ENCODE data around the gene MXD1. TPM values are rescaled to one million over a fixed set of nuclear protein-coding genes. Genes with fewer than 3 reads are reported as not detected.

The MXD1 gene
- total and polyA plus RNA-seq, 9 of the 15 experiments (the other 6 are each of a cell fraction or from before 2014, with no cell fraction given): 6.7 to 35.9 (median 11.0) TPM

DNA sequence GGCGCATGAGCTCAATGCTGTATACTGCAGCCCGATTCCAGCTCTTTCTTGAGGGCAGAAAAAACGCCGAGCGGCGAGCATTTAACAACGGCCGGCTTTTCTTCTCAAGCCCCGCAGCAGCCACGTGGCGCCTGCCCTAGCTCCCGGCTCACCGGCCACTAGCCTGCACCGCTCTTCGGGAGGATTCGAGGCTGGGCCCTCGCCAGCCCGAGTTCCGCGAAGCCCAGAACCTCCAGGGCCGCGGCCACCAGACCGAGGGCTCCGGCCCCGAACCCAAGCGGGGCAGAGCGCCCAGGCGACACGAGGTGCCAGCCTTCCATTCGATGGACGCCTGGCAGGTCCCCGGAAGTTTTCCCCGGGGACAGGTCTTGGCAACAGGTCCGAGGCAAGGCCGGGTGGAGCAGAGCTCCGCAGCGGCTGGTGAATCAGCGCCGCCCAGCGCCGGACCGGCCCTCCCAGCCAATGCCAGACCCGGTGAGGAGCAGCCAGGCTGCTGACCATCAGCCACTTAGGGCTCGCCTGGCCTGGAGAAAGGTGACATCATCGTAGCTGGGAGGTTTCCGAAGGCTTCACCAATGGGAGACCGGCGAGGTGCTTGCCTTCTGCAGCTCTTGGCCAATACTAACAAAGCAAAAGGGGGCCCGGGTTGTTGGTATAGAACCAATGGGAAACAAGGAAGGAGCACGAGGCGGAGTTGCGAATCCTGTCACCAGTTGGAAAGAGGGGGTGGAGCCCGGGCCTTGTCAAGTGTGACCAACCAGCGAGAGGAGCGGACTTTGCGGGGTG, 552 bp upstream of the MXD1 start (continued):
- TF ChIP-seq, protein P1, sequence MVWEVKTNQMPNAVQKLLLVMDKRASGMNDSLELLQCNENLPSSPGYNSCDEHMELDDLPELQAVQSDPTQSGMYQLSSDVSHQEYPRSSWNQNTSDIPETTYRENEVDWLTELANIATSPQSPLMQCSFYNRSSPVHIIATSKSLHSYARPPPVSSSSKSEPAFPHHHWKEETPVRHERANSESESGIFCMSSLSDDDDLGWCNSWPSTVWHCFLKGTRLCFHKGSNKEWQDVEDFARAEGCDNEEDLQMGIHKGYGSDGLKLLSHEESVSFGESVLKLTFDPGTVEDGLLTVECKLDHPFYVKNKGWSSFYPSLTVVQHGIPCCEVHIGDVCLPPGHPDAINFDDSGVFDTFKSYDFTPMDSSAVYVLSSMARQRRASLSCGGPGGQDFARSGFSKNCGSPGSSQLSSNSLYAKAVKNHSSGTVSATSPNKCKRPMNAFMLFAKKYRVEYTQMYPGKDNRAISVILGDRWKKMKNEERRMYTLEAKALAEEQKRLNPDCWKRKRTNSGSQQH (CRISPR knock-in tag; IDR thresholded peaks at IDR 0.05): no peak
- TF ChIP-seq ZNF586 (CRISPR knock-in tag; conservative IDR thresholded peaks at IDR 0.05): no peak
- TF ChIP-seq POLR3G (IDR thresholded peaks at IDR 0.05; ENCODE audit: extremely low read depth, insufficient read length, insufficient replicate concordance): no peak
- no peak for TF ChIP-seq ZKSCAN3 (CRISPR knock-in tag; IDR thresholded peaks at IDR 0.05)
- no peak for TF ChIP-seq WHSC1 (IDR thresholded peaks at IDR 0.05; ENCODE audit: low read length)
- TF ChIP-seq POLR2G (IDR thresholded peaks at IDR 0.05; ENCODE audit: low read depth, low read length): peak; percentile 93
- peak; percentile 70 for TF ChIP-seq SMAD4 (CRISPR knock-in tag; conservative IDR thresholded peaks at IDR 0.05)
- peak; percentile 42; the same call in 1 of the 2 replicates for TF ChIP-seq ZNF41 (CRISPR knock-in tag; conservative IDR thresholded peaks at IDR 0.05)
- TF ChIP-seq CBFA2T2 (conservative IDR thresholded peaks at IDR 0.05): no peak
- no peak for TF ChIP-seq ZNF764 (CRISPR knock-in tag; IDR thresholded peaks at IDR 0.05; ENCODE audit: low read depth)
- no peak for TF ChIP-seq ZNF431 (CRISPR knock-in tag; IDR thresholded peaks at IDR 0.05)
- no peak for TF ChIP-seq RBM15 (IDR thresholded peaks at IDR 0.05; ENCODE audit: insufficient read depth, low read length)
- TF ChIP-seq ZNF197 (CRISPR knock-in tag; IDR thresholded peaks at IDR 0.05; ENCODE audit: low read depth): no peak
- TF ChIP-seq, protein P2, sequence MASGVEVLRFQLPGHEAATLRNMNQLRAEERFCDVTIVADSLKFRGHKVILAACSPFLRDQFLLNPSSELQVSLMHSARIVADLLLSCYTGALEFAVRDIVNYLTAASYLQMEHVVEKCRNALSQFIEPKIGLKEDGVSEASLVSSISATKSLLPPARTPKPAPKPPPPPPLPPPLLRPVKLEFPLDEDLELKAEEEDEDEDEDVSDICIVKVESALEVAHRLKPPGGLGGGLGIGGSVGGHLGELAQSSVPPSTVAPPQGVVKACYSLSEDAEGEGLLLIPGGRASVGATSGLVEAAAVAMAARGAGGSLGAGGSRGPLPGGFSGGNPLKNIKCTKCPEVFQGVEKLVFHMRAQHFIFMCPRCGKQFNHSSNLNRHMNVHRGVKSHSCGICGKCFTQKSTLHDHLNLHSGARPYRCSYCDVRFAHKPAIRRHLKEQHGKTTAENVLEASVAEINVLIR (CRISPR knock-in tag; IDR thresholded peaks at IDR 0.05): peak; percentile 67
- TF ChIP-seq ZBTB33 (CRISPR knock-in tag; IDR thresholded peaks at IDR 0.05): peak; percentile 36; the same call in 1 of the 2 replicates
- TF ChIP-seq HDAC1 (IDR thresholded peaks at IDR 0.05): peak in 1 of 2 experiments; percentile 92; a peak in 2 of 4 replicates
- TF ChIP-seq NFIX (CRISPR knock-in tag; IDR thresholded peaks at IDR 0.05; ENCODE audit: low read depth): no peak
- peak; percentile 82 for TF ChIP-seq POLR2AphosphoS5 (IDR thresholded peaks at IDR 0.05; ENCODE audit: control insufficient read depth, insufficient read depth, low read depth, low read length)
- TF ChIP-seq, protein P3, sequence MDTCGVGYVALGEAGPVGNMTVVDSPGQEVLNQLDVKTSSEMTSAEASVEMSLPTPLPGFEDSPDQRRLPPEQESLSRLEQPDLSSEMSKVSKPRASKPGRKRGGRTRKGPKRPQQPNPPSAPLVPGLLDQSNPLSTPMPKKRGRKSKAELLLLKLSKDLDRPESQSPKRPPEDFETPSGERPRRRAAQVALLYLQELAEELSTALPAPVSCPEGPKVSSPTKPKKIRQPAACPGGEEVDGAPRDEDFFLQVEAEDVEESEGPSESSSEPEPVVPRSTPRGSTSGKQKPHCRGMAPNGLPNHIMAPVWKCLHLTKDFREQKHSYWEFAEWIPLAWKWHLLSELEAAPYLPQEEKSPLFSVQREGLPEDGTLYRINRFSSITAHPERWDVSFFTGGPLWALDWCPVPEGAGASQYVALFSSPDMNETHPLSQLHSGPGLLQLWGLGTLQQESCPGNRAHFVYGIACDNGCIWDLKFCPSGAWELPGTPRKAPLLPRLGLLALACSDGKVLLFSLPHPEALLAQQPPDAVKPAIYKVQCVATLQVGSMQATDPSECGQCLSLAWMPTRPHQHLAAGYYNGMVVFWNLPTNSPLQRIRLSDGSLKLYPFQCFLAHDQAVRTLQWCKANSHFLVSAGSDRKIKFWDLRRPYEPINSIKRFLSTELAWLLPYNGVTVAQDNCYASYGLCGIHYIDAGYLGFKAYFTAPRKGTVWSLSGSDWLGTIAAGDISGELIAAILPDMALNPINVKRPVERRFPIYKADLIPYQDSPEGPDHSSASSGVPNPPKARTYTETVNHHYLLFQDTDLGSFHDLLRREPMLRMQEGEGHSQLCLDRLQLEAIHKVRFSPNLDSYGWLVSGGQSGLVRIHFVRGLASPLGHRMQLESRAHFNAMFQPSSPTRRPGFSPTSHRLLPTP (IDR thresholded peaks at IDR 0.05; ENCODE audit: borderline replicate concordance, extremely low read depth, insufficient read length): no peak

Data from K562 (cell line).